Spleen (tissue), 11 donors: ENCODE results near the gene FAM180B. TPM values are rescaled to one million over a fixed set of nuclear protein-coding genes. Genes with fewer than 3 reads are reported as not detected.
A peak's percentile ranks its signal among the peaks of the same experiment; 100 is the strongest.

Experiments
- DNase-seq: peaks from one replicate; pipeline ENCODE4 v3.0.0-alpha.2; 2020
- H3K27ac ChIP-seq, 8 donors: fragments of 200-600 bp; sonication (generic) in 7 of 8; 1 replicate in 4 of 8; 2 replicates in 4 of 8; pipeline versions ENCODE4 v1.5.0 to v1.8.0; 2016 to 2021; ENCODE audit warnings: inconsistent platforms in 4 of 8, mild to moderate bottlenecking in 4 of 8, moderate library complexity in 1 of 8
- H3K27me3 ChIP-seq, 7 donors: fragments of 200-600 bp; sonication (generic) in 6 of 7; replicated peaks in 1 of 7; 1 replicate in 4 of 7; 2 replicates in 3 of 7; pipeline versions ENCODE4 v1.5.0 to v1.8.0; 2016 to 2021; ENCODE audit warnings: inconsistent platforms in 3 of 7, mild to moderate bottlenecking in 1 of 7
- H3K36me3 ChIP-seq, 6 donors: fragments of 200-600 bp; sonication (generic) in 5 of 6; 1 replicate in 4 of 6; 2 replicates in 2 of 6; pipeline versions ENCODE4 v1.5.0 to v1.8.0; 2016 to 2021; ENCODE audit warnings: inconsistent platforms in 2 of 6
- H3K4me1 ChIP-seq, 6 donors: fragments of 200-600 bp; sonication (generic) in 5 of 6; 1 replicate in 3 of 6; 2 replicates in 3 of 6; pipeline versions ENCODE4 v1.5.0 to v1.8.0; 2016 to 2021; ENCODE audit warnings: inconsistent platforms in 3 of 6
- H3K4me3 ChIP-seq, 8 donors: fragments of 200-600 bp; sonication (generic) in 7 of 8; 1 replicate in 4 of 8; 2 replicates in 4 of 8; pipeline versions ENCODE4 v1.5.0 to v1.8.0; 2016 to 2021; ENCODE audit warnings: inconsistent platforms in 4 of 8, mild to moderate bottlenecking in 4 of 8, moderate library complexity in 2 of 8
- H3K9me3 ChIP-seq, 8 donors: fragments of 200-600 bp; sonication (generic) in 7 of 8; 1 replicate in 4 of 8; 2 replicates in 4 of 8; pipeline versions ENCODE4 v1.5.0 to v1.8.0; 2016 to 2021; ENCODE audit warnings: inconsistent platforms in 4 of 8
- CTCF ChIP-seq, 11 experiments: fragments of 200-600 bp in 7 of 11; fragments of 450-650 bp in 4 of 11; sonication (generic) in 4 of 11; IDR thresholded peaks in 8 of 11; conservative IDR thresholded peaks in 3 of 11; 1 replicate in 7 of 11; 2 replicates in 4 of 11; pipeline versions ENCODE4 v1.4.0 to v1.8.0; 2016 to 2021; ENCODE audit warnings: antibody characterized with exemption in 11 of 11, inconsistent platforms in 4 of 11, mild to moderate bottlenecking in 1 of 11
- POLR2A ChIP-seq, 3 donors: fragments of 450-650 bp; IDR thresholded peaks; one replicate each; pipeline ENCODE4 v1.5.1; 2017; ENCODE audit warnings: antibody characterized with exemption in 3 of 3, mild to moderate bottlenecking in 1 of 3
- POLR2AphosphoS5 ChIP-seq, 3 donors: sonication (generic); formaldehyde crosslinking; IDR thresholded peaks; one replicate each; pipeline ENCODE4 v1.5.1; 2017; ENCODE audit warnings: antibody characterized with exemption in 3 of 3
- WGBS, 5 donors: extraction: QIAGEN DNeasy Blood & Tissue Kit in 3 of 5; methylation state at CpG; one replicate each; pipeline versions ENCODE4 v1.1.5 to v1.1.7; 2013 to 2018; 5-methylcytosine and 5-hydroxymethylcytosine counted together
- intact Hi-C: fragments of 100-400 bp; cut with DNase I; formaldehyde crosslinking; loops from one replicate; pipeline ENCODE4 v1.15.0; 2023; ENCODE audit warnings: low total_unique reads
- polyA plus RNA-seq, 3 donors: library from polyadenylated mRNA; stranded (reverse); fragments of 200-250 nt; gene quantifications; one replicate each; pipeline ENCODE4 v1.2.1, GENCODE V29; 2013
- total RNA-seq, 7 donors: library from RNA; depleted of rRNA in 3 of 7; stranded (reverse); fragments of >200 nt in 3 of 7; fragmentation: NEBNext Ultra II Directional in 4 of 7; extraction: Animal tissue kit (Norgen Biotek cat#: 25700) in 4 of 7; gene quantifications; one replicate each; pipeline versions ENCODE4 v1.1.0 to v1.2.1, GENCODE V29; 2016 to 2021
- donor health status: healthy with polysubstance abuse.
- donor health status: DM: no; HTN: no; CAD: no; lungs with moderate emphysema.
- donor health status: DM: no; HTN: no; CAD: no.
- donor health status: Bipolar disorder and iron deficiency.
- donor health status: healthy.
- donor health status: DM: no; HTN: no; CAD: no.
- donor health status: DM: yes; HTN: yes; CAD: no.

Gene FAM180B
- total and polyA plus RNA-seq, 10 donors, result 0.07 to 0.22 TPM; not detected in 8

DNA sequence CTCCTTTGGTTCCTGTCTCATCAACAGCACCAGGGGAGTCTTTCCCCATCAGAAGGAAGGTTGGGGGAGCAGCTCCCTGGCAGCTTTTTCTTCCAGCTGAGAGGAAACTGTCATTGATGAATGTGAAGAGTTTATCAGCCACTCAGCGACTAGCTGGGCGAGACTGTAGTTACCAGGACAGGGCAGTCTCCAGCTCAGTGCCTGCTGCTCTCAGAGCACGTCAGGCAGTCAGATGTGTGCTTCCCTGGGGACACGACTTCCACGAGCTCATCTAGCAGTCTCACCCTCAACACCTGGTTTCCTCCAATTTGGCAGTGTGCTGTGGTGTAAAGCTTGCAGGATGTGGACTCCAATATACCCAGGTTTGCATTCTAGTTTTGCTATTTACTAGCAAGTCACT is 20.3 kb downstream of the FAM180B start:
- Histone ChIP-seq H3K36me3 (peaks cover 0 to 13% (median 4%) of the 10 kb centered on the region in 6 donors), H3K4me3 (no peak overlapping the region), H3K27me3 (no peaks in the 10 kb centered on the region), H3K9me3 (no peaks in the 10 kb centered on the region), H3K4me1 (peaks cover 0 to 11% (median 5%) of the 10 kb centered on the region in 6 donors), H3K27ac (no peak overlapping the region)
- no peak for DNase-seq
- intact Hi-C loops, result no loop called here
- TF ChIP-seq POLR2AphosphoS5 (IDR thresholded peaks at IDR 0.05) (no peak), POLR2A (IDR thresholded peaks at IDR 0.05) (no peak), CTCF (IDR thresholded peaks at IDR 0.05 in 8 of 11, conservative IDR thresholded peaks at IDR 0.05 in 3 of 11) (no peak)
- WGBS, 5 donors, result 44 to 60% (median 51%) methylated on average over 5 of the region's 5 CpGs

DNA sequence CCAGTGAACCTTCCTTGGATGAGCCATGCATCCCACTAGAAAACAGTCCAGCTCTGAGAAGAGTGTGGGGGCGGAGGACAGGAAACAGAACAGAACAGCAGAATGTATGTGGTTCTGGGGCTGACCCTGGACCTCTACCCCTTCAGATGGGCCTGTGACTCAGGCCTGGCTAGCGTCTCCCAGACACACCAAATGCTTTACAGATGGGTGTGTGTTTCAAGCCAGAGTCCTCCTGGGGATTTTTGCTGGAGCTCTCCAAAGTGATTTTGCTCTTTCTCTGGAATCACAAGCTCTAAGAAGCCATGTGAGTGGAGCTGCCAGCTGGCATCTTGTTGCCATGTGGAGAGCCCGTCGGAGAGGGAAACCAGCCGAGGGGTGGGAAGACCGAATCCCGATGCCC is 20.9 kb downstream of the FAM180B start:
- 79 to 93% (median 84%) methylated on average over 7 of the region's 7 CpGs for WGBS, 5 donors
- intact Hi-C loops, result no loop called here
- no peak overlapping the region for H3K27ac ChIP-seq
- DNase-seq, result no peak
- H3K36me3 ChIP-seq, result peaks cover 0 to 13% (median 4%) of the 10 kb centered on the region in 6 donors
- peaks cover 0 to 15% (median 7%) of the 10 kb centered on the region in 6 donors for H3K4me1 ChIP-seq
- no peak overlapping the region for H3K4me3 ChIP-seq
- H3K27me3 ChIP-seq, result no peaks in the 10 kb centered on the region
- TF ChIP-seq POLR2A (IDR thresholded peaks at IDR 0.05) (no peak), CTCF (IDR thresholded peaks at IDR 0.05 in 8 of 11, conservative IDR thresholded peaks at IDR 0.05 in 3 of 11) (no peak), POLR2AphosphoS5 (IDR thresholded peaks at IDR 0.05) (no peak)
- H3K9me3 ChIP-seq, result no peaks in the 10 kb centered on the region

DNA sequence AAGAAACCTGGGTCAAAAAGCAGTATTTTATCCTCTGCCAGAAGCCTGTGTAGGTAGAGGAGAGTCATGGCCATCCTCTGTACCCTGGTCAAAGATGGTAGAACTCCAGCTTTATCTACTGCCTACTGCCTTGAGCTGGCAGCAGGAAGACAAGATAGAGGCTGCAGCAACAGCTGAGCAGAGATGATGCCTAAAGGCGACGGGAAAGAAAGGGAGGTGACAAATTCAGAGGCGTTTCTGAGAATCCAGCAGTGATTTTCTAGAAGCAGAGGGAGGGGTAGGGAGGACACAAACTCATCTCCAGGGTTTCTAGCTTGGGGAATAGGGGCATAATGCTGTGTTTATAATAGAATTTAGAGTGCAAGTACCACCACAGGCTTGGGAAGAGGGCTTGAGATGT is 23.2 kb downstream of the FAM180B start:
- no peak overlapping the region for H3K27ac ChIP-seq
- H3K4me1 ChIP-seq, result peaks cover 0 to 15% (median 7%) of the 10 kb centered on the region in 6 donors
- intact Hi-C loops, result no loop called here
- peaks cover 0 to 13% (median 4%) of the 10 kb centered on the region in 6 donors for H3K36me3 ChIP-seq
- no peaks in the 10 kb centered on the region for H3K9me3 ChIP-seq
- no peak overlapping the region for H3K4me3 ChIP-seq
- no peak for TF ChIP-seq POLR2AphosphoS5 (IDR thresholded peaks at IDR 0.05)
- TF ChIP-seq CTCF (IDR thresholded peaks at IDR 0.05 in 8 of 11, conservative IDR thresholded peaks at IDR 0.05 in 3 of 11), result no peak
- TF ChIP-seq POLR2A (IDR thresholded peaks at IDR 0.05), result no peak
- 65 to 85% (median 78%) methylated on average over 3 of the region's 3 CpGs for WGBS, 5 donors
- no peak for DNase-seq
- no peaks in the 10 kb centered on the region for H3K27me3 ChIP-seq

GRCh38 chr11:47611348-47611794 is 24.9 kb downstream of the FAM180B start:
- Histone ChIP-seq H3K36me3 (peaks cover 0 to 20% (median 5%) of the 10 kb centered on the region in 6 donors), H3K27me3 (no peaks in the 10 kb centered on the region), H3K27ac (peak overlapping the region in 1 of 8 donors; percentile 31), H3K4me1 (peaks cover 0 to 15% (median 7%) of the 10 kb centered on the region in 6 donors), H3K9me3 (no peaks in the 10 kb centered on the region), H3K4me3 (no peak overlapping the region)
- TF ChIP-seq CTCF (IDR thresholded peaks at IDR 0.05 in 8 of 11, conservative IDR thresholded peaks at IDR 0.05 in 3 of 11) (no peak), POLR2AphosphoS5 (IDR thresholded peaks at IDR 0.05) (peak in 1 of 3 donors; percentile 10), POLR2A (IDR thresholded peaks at IDR 0.05) (no peak)
- intact Hi-C loops, result no loop called here
- 35 to 57% (median 47%) methylated on average over 6 of the region's 6 CpGs for WGBS, 5 donors
- peak; percentile 36 for DNase-seq
